WTC11 (cell line): Measurements from ENCODE around the gene ATP2A2. TPM values are rescaled to one million over a fixed set of nuclear protein-coding genes. Genes with fewer than 3 reads are reported as not detected.

Experiments
- total RNA-seq: library from RNA; stranded (reverse); gene quantifications from 3 replicates; pipeline ENCODE4 v1.2.3, GENCODE V29; 2021

Gene ATP2A2
- total RNA-seq, 1 experiment from 2014 or later = 239 TPM

Other genes starting within 250 kb of the ATP2A2 start
- 17.6 to 18.6 TPM (median 18.3 TPM) in 3 replicates for gene C12orf76, start 232.7 kb upstream of the ATP2A2 start, total RNA-seq
- gene IFT81, start 156.9 kb upstream of the ATP2A2 start, total RNA-seq = 9.3 to 10.5 TPM (median 10.4 TPM) in 3 replicates
- 82.8 to 93.4 TPM (median 87.0 TPM) in 3 replicates for gene ANAPC7, start 122.5 kb downstream of the ATP2A2 start, total RNA-seq
- 145 to 163 TPM (median 149 TPM) in 3 replicates for gene ARPC3, start 169.1 kb downstream of the ATP2A2 start, total RNA-seq
- 46.4 to 53.0 TPM (median 51.2 TPM) in 3 replicates for gene GPN3, start 187.0 kb downstream of the ATP2A2 start, total RNA-seq
- 16.9 to 20.2 TPM (median 19.7 TPM) in 3 replicates for gene FAM216A, start 187.6 kb downstream of the ATP2A2 start, total RNA-seq
- gene VPS29, start 220.9 kb downstream of the ATP2A2 start, total RNA-seq = 51.2 to 66.3 TPM (median 54.4 TPM) in 3 replicates
- gene RAD9B, start 221.1 kb downstream of the ATP2A2 start, total RNA-seq = 0.09 to 0.32 TPM in 2 of 3 replicates, not detected in the other